Prostate gland (tissue), 2 donors: ENCODE results near the gene RAB30. TPM values are rescaled to one million over a fixed set of nuclear protein-coding genes. Genes with fewer than 3 reads are reported as not detected.

Source experiments
- DNase-seq: peaks from one replicate; pipeline ENCODE4 v3.0.0-alpha.2; 2019; ENCODE audit warnings: low spot score
- H3K27ac ChIP-seq, 2 donors: fragments of 200-600 bp; sonication (generic); 2 replicates each; pipeline ENCODE4 v1.5.1; 2017 to 2019
- H3K27me3 ChIP-seq: fragments of 200-600 bp; sonication (generic); replicated peaks from 2 replicates; pipeline ENCODE4 v1.5.1; 2019; ENCODE audit not compliant: insufficient read depth
- H3K36me3 ChIP-seq, 2 donors: fragments of 200-600 bp; sonication (generic); 1 replicate in 1 of 2; 2 replicates in 1 of 2; pipeline versions ENCODE4 v1.5.1 to v1.8.1; 2017 to 2019
- H3K4me1 ChIP-seq: fragments of 200-600 bp; sonication (generic); replicated peaks from 2 replicates; pipeline ENCODE4 v1.5.1; 2019
- H3K4me3 ChIP-seq, 2 donors: fragments of 200-600 bp; sonication (generic); 2 replicates each; pipeline ENCODE4 v1.5.1; 2017 to 2019
- H3K9me3 ChIP-seq: fragments of 200-600 bp; sonication (generic); 2 replicates; pipeline ENCODE4 v1.5.1; 2017
- CTCF ChIP-seq, 4 experiments: fragments of 200-600 bp in 2 of 4; fragments of 450-650 bp in 2 of 4; sonication (generic) in 2 of 4; IDR thresholded peaks; 1 replicate in 3 of 4; 2 replicates in 1 of 4; pipeline ENCODE4 v1.5.1; 2016 to 2019; ENCODE audit warnings: antibody characterized with exemption in 4 of 4, mild to moderate bottlenecking in 2 of 4, moderate library complexity in 2 of 4
- POLR2A ChIP-seq: fragments of 450-650 bp; IDR thresholded peaks from one replicate; pipeline ENCODE4 v1.6.1; 2016; ENCODE audit warnings: antibody characterized with exemption, mild to moderate bottlenecking
- POLR2AphosphoS5 ChIP-seq: sonication (generic); formaldehyde crosslinking; IDR thresholded peaks from one replicate; pipeline ENCODE4 v1.6.1; 2017; ENCODE audit warnings: antibody characterized with exemption
- WGBS: methylation state at CpG from one replicate; pipeline ENCODE4 v1.1.5; 2018; 5-methylcytosine and 5-hydroxymethylcytosine counted together
- intact Hi-C: fragments of 100-400 bp; cut with DNase I; formaldehyde crosslinking; loops from one replicate; pipeline ENCODE4 v1.14.2; 2022
- total RNA-seq, 2 donors: library from RNA; depleted of rRNA; stranded (reverse); fragments of >200 nt; gene quantifications; one replicate each; pipeline ENCODE4 v1.1.0, GENCODE V29; 2016

Gene RAB30
- total RNA-seq, 2 donors from 2014 or later = 13.3 to 15.9 TPM

GRCh38 chr11:83019888-83020579, 51.7 kb downstream of the RAB30 start:
- DNase-seq = peak; percentile 48
- WGBS = 67% methylated on average over 11 of the region's 12 CpGs
- TF ChIP-seq POLR2AphosphoS5 = peak; percentile 25
- no peak for TF ChIP-seq CTCF (IDR thresholded peaks at IDR 0.05)
- intact Hi-C loops = no loop called here
- H3K27ac ChIP-seq = no peak overlapping the region
- no peaks in the 10 kb centered on the region for H3K36me3 ChIP-seq
- no peaks in the 10 kb centered on the region for H3K9me3 ChIP-seq
- H3K4me1 ChIP-seq = peaks cover 4% of the 10 kb centered on the region
- H3K4me3 ChIP-seq = no peak overlapping the region
- no peaks in the 10 kb centered on the region for H3K27me3 ChIP-seq

GRCh38 chr11:83014951-83015350, 56.7 kb downstream of the RAB30 start:
- intact Hi-C loops = no loop called here
- no peaks in the 10 kb centered on the region for H3K9me3 ChIP-seq
- no peaks in the 10 kb centered on the region for H3K27me3 ChIP-seq
- no peak for TF ChIP-seq POLR2AphosphoS5
- TF ChIP-seq CTCF (IDR thresholded peaks at IDR 0.05) = no peak
- no peak for TF ChIP-seq POLR2A
- DNase-seq = no peak
- H3K36me3 ChIP-seq = no peaks in the 10 kb centered on the region
- peaks cover 7% of the 10 kb centered on the region for H3K4me1 ChIP-seq
- no peak overlapping the region for H3K4me3 ChIP-seq
- H3K27ac ChIP-seq = no peak overlapping the region
- 90% methylated on average over 1 of the region's 1 CpG for WGBS

GRCh38 chr11:83012168-83013067, 59.3 kb downstream of the RAB30 start:
- no peak overlapping the region for H3K4me3 ChIP-seq
- H3K36me3 ChIP-seq = no peaks in the 10 kb centered on the region
- peaks cover 12% of the 10 kb centered on the region for H3K4me1 ChIP-seq
- DNase-seq = no peak
- H3K9me3 ChIP-seq = no peaks in the 10 kb centered on the region
- H3K27me3 ChIP-seq = no peaks in the 10 kb centered on the region
- WGBS = 88% methylated on average over 7 of the region's 7 CpGs
- intact Hi-C loops = no loop called here
- H3K27ac ChIP-seq = no peak overlapping the region
- no peak for TF ChIP-seq POLR2AphosphoS5
- no peak for TF ChIP-seq POLR2A
- no peak for TF ChIP-seq CTCF (IDR thresholded peaks at IDR 0.05)

- intact Hi-C loops = no loop called here
- Histone ChIP-seq H3K4me3 (no peak overlapping the region), H3K36me3 (no peaks in the 10 kb centered on the region), H3K4me1 (peaks cover 13% of the 10 kb centered on the region), H3K9me3 (no peaks in the 10 kb centered on the region), H3K27me3 (no peaks in the 10 kb centered on the region), H3K27ac (no peak overlapping the region)
- 67% methylated on average over 2 of the region's 2 CpGs for WGBS
- TF ChIP-seq POLR2AphosphoS5 (no peak), CTCF (IDR thresholded peaks at IDR 0.05) (no peak), POLR2A (no peak)
- DNase-seq = no peak
These were observed 60.1 kb downstream of the RAB30 start for GRCh38 chr11:83011333-83012167.
